Naive thymus-derived CD8-positive, alpha-beta T cell (primary cell): ENCODE measurements around the gene TMCO2. TPM values are rescaled to one million over a fixed set of nuclear protein-coding genes. Genes with fewer than 3 reads are reported as not detected.

Source experiments
- ATAC-seq, 2 donors: fragments of 150-1000 bp; cut with Tn5 transposase in 1 of 2; sonication (Bioruptor Pico), chemical (Tn5 transposase) in 1 of 2; 1 replicate in 1 of 2; 2 replicates in 1 of 2; pipeline ENCODE4 v1.10.0; 2021; ENCODE audit warnings: mild to moderate bottlenecking in 2 of 2, moderate library complexity in 2 of 2
- POLR2A ChIA-PET: fragments of 350-600 bp; sonication (Branson Sonifier 250); formaldehyde crosslinking; loops from one replicate; lab custom pipeline; 2021; ENCODE audit warnings: antibody characterized with exemption; lab: Charles Lee
- DNase-seq, 10 donors: peaks; one replicate each; pipeline versions ENCODE4 v3.0.0 to v3.0.0-alpha.2; 2020 to 2022
- H3K27ac Mint-ChIP-seq, 10 donors: one replicate each; pipeline ENCODE4 v1.8.0; 2020 to 2022; ENCODE audit warnings: mild to moderate bottlenecking in 10 of 10, mixed read lengths in 10 of 10, moderate library complexity in 4 of 10, inconsistent platforms in 1 of 10
- H3K27me3 Mint-ChIP-seq, 5 donors: one replicate each; pipeline ENCODE4 v1.8.0; 2021 to 2022; ENCODE audit warnings: mixed read lengths in 5 of 5
- H3K36me3 Mint-ChIP-seq, 3 donors: one replicate each; pipeline ENCODE4 v1.8.0; 2020 to 2022; ENCODE audit warnings: mixed read lengths in 3 of 3, mild to moderate bottlenecking in 2 of 3, inconsistent platforms in 1 of 3
- H3K4me1 Mint-ChIP-seq, 4 donors: one replicate each; pipeline ENCODE4 v1.8.0; 2021 to 2022; ENCODE audit warnings: mixed read lengths in 4 of 4
- H3K4me3 Mint-ChIP-seq, 10 donors: one replicate each; pipeline ENCODE4 v1.8.0; 2020 to 2022; ENCODE audit warnings: mild to moderate bottlenecking in 10 of 10, mixed read lengths in 10 of 10, moderate library complexity in 6 of 10, inconsistent platforms in 1 of 10
- H3K9me3 Mint-ChIP-seq, 9 donors: one replicate each; pipeline ENCODE4 v1.8.0; 2020 to 2022; ENCODE audit warnings: mixed read lengths in 9 of 9, mild to moderate bottlenecking in 3 of 9, inconsistent platforms in 1 of 9, moderate library complexity in 1 of 9
- polyA plus RNA-seq, 3 donors: library from polyadenylated mRNA; unstranded; fragments of 300-500 nt; fragmentation: Illumina TruSeq; gene quantifications; one replicate each; pipeline ENCODE4 v1.2.3, GENCODE V29; 2021
- total RNA-seq, 8 experiments: library from RNA in 2 of 8; stranded (reverse) in 2 of 8; gene quantifications; one replicate each; pipeline ENCODE4 v1.2.3 and lab custom pipeline; 2021 to 2026

TMCO2 gene
- total and polyA plus RNA-seq, 5 experiments from 2014 or later, result not detected

DNA sequence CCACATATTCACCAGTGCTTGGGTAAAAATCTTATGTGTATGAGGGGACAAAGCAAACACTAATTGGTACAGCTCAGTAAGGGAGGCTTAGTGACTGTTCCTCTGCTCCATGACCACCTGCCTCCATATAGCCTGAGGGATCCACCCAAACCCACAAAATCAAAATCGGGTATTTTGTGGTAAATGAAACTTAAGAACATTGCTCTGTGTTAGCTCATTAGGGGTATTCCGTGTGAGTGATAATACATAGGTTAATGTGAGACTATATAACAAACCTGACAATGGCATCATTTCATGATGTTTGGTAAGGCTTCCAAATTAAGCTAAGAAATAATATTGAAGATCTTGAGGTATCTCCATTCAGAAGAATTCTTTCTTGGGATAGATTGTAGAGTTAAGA, 43.6 kb downstream of the TMCO2 start:
- H3K4me3 Mint-ChIP-seq, result no peak overlapping the region
- POLR2A ChIA-PET, result interaction anchor here (0.9 kb wide), 1 partner anchor 24 kb away, joined by 3 read pairs; no protein-coding TSS in a partner anchor
- peak overlapping the region in 4 of 10 donors; percentile 23 to 69 (median 43) for H3K27ac Mint-ChIP-seq
- no peak for DNase-seq
- H3K36me3 Mint-ChIP-seq, result peaks cover 0 to 75% (median 26%) of the 10 kb centered on the region in 3 donors
- H3K4me1 Mint-ChIP-seq, result peaks cover 0 to 9% (median 5%) of the 10 kb centered on the region in 4 donors
- H3K9me3 Mint-ChIP-seq, result no peaks in the 10 kb centered on the region
- ATAC-seq, result no peak
- no peaks in the 10 kb centered on the region for H3K27me3 Mint-ChIP-seq

- H3K27ac Mint-ChIP-seq, result peak overlapping the region in 1 of 10 donors; percentile 15
- H3K4me1 Mint-ChIP-seq, result no peaks in the 10 kb centered on the region
- H3K9me3 Mint-ChIP-seq, result no peaks in the 10 kb centered on the region
- H3K4me3 Mint-ChIP-seq, result no peak overlapping the region
- peaks cover 0 to 5% (median 0%) of the 10 kb centered on the region in 3 donors for H3K36me3 Mint-ChIP-seq
- no peaks in the 10 kb centered on the region for H3K27me3 Mint-ChIP-seq
- POLR2A ChIA-PET, result no interaction called here
- DNase-seq (no peak), ATAC-seq (no peak)
Measured at GRCh38 chr1:40299366-40300248, 51.9 kb downstream of the TMCO2 start.

DNA sequence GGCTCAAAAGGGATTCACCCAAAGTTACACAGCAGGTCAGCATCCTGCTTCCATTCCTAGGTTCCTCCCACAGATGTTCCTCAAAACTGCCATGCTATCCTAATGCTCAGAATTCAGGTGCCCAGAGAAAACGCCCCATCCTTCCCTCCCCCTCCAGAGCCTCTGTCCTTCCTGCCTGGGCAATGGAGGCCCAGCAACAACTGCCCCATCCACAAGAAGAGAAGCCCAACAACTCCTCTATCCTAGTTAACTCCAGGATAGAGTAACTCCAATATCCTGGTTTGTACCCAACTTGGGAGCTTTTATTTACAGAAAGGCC, 52.5 kb downstream of the TMCO2 start:
- ATAC-seq (no peak), DNase-seq (no peak)
- H3K4me1 Mint-ChIP-seq, result no peaks in the 10 kb centered on the region
- POLR2A ChIA-PET, result interaction anchor here (0.6 kb wide), 1 partner anchor 10 kb away, joined by 3 read pairs; no protein-coding TSS in a partner anchor
- H3K4me3 Mint-ChIP-seq, result no peak overlapping the region
- no peaks in the 10 kb centered on the region for H3K27me3 Mint-ChIP-seq
- peak overlapping the region in 2 of 10 donors; percentile 11 to 41 for H3K27ac Mint-ChIP-seq
- peaks cover 0 to 2% (median 0%) of the 10 kb centered on the region in 3 donors for H3K36me3 Mint-ChIP-seq
- no peaks in the 10 kb centered on the region for H3K9me3 Mint-ChIP-seq

DNA sequence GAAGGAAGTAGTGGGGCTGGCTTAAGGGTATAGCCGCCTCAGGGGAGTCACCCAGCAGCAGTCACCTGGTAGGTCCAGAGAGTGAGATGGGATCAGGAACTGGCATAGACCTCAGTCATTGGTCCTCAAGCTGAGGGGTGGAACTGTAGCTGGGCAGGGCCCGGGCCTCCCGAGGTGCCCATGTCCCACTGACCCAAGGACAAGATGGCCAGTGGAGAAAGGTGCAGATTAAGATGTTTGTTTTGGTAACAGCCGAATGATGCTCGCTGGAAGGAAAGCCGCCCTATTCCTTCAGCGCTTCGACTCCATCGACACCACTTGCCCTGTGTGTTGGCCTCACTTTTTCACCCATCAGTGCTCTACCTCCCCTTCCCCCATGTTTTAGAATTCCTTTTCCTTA, 52.9 kb downstream of the TMCO2 start:
- POLR2A ChIA-PET, result interaction anchor here (0.6 kb wide), 1 partner anchor 10 kb away, joined by 3 read pairs; no protein-coding TSS in a partner anchor
- no peak for DNase-seq
- Mint-ChIP-seq H3K9me3 (no peaks in the 10 kb centered on the region), H3K4me1 (no peaks in the 10 kb centered on the region), H3K36me3 (peaks cover 0 to 2% (median 0%) of the 10 kb centered on the region in 3 donors), H3K27ac (peak overlapping the region in 1 of 10 donors; percentile 11), H3K27me3 (no peaks in the 10 kb centered on the region), H3K4me3 (no peak overlapping the region)
- ATAC-seq, result no peak

DNA sequence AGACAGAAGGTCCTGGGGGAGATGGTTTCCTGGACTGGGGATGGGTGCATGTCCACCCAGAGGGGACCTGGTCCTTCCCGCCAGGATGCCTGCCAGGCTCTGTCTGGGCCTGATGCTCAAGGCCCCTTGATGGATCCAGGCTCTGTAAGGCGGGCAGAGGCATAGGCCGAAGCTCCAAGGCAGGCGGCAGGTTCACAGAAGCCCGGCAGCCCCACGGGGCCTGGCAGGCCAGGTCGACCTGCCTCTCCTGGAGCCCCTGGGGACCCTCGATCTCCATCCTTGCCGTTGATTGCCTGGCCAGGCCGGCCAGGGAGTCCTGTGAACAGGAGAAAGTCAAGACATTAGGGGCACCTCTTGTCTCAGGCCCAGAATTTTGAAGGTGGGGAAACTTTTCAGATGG, 53.3 kb downstream of the TMCO2 start:
- DNase-seq, result no peak
- H3K27me3 Mint-ChIP-seq, result no peaks in the 10 kb centered on the region
- no peaks in the 10 kb centered on the region for H3K9me3 Mint-ChIP-seq
- POLR2A ChIA-PET, result no interaction called here
- no peaks in the 10 kb centered on the region for H3K4me1 Mint-ChIP-seq
- peak overlapping the region in 1 of 10 donors; percentile 11 for H3K27ac Mint-ChIP-seq
- no peak for ATAC-seq
- peaks cover 0 to 2% (median 0%) of the 10 kb centered on the region in 3 donors for H3K36me3 Mint-ChIP-seq
- H3K4me3 Mint-ChIP-seq, result no peak overlapping the region

Other genes starting within 250 kb of the TMCO2 start
- gene CAP1, start 207.2 kb upstream of the TMCO2 start, total RNA-seq, result 100 to 1,000 TPM; 313 to 314 TPM
- 100 to 1,000 TPM; 610 to 675 (median 672) TPM for gene CAP1, start 207.2 kb upstream of the TMCO2 start, polyA plus RNA-seq
- 10 to 100 TPM; 70.9 to 72.9 TPM for gene PPT1, start 150.7 kb upstream of the TMCO2 start, total RNA-seq
- gene PPT1, start 150.7 kb upstream of the TMCO2 start, polyA plus RNA-seq, result 100 to 1,000 TPM; 236 to 267 (median 237) TPM
- gene RLF, start 86.5 kb upstream of the TMCO2 start, total RNA-seq, result 10 to 100 TPM; 25.2 to 25.9 TPM
- gene RLF, start 86.5 kb upstream of the TMCO2 start, polyA plus RNA-seq, result 1 to 10 TPM; 6.8 to 9.5 (median 8.7) TPM
- 10 to 100 TPM; 18.3 to 19.7 TPM for gene ZMPSTE24, start 10.3 kb downstream of the TMCO2 start, total RNA-seq
- 10 to 100 TPM; 20.8 to 23.6 (median 23.0) TPM for gene ZMPSTE24, start 10.3 kb downstream of the TMCO2 start, polyA plus RNA-seq
- 1 to 10 TPM; 5.2 to 6.3 TPM for gene COL9A2, start 69.3 kb downstream of the TMCO2 start, total RNA-seq
- under 1 TPM; 0.73 to 0.83 (median 0.76) TPM for gene COL9A2, start 69.3 kb downstream of the TMCO2 start, polyA plus RNA-seq
- 100 to 1,000 TPM; 154 to 160 TPM for gene SMAP2, start 125.8 kb downstream of the TMCO2 start, total RNA-seq
- gene SMAP2, start 125.8 kb downstream of the TMCO2 start, polyA plus RNA-seq, result 100 to 1,000 TPM; 297 to 506 (median 298) TPM
- 10 to 100 TPM; 12.8 to 13.0 TPM for gene ZFP69B, start 202.5 kb downstream of the TMCO2 start, total RNA-seq
- 1 to 10 TPM; 1.9 to 4.4 (median 4.3) TPM for gene ZFP69B, start 202.5 kb downstream of the TMCO2 start, polyA plus RNA-seq
- 1 to 10 TPM; 3.8 to 4.5 TPM for gene ZFP69, start 229.4 kb downstream of the TMCO2 start, total RNA-seq
- gene ZFP69, start 229.4 kb downstream of the TMCO2 start, polyA plus RNA-seq, result 1 to 10 TPM; 2.9 to 6.6 (median 6.2) TPM